SK-N-SH (cell line): ENCODE measurements around the gene TSPAN31.

ENCODE experiments used
- EP300 ChIP-seq, 2 experiments: IDR thresholded peaks; 2 replicates each; pipeline versions ENCODE4 v1.4.0 to v1.6.1; 2012; ENCODE audit warnings: borderline replicate concordance in 1 of 2, low read depth in 1 of 2, low read length in 1 of 2
- EZH2phosphoT487 ChIP-seq: fragments of 200-600 bp; sonication (generic); IDR thresholded peaks from 2 replicates; pipeline ENCODE4 v1.6.1; 2017; ENCODE audit warnings: low read depth, mixed run types, mild to moderate bottlenecking, antibody characterized with exemption, moderate library complexity, borderline replicate concordance
- GABPA ChIP-seq: IDR thresholded peaks from 2 replicates; pipeline ENCODE4 v1.4.0; 2012; ENCODE audit warnings: low read depth, mild to moderate bottlenecking
- MXI1 ChIP-seq: IDR thresholded peaks from 2 replicates; pipeline ENCODE4 v1.6.1; 2012; ENCODE audit warnings: mild to moderate bottlenecking, low read depth, low read length, improper control_type of control experiment
- NFIC ChIP-seq: IDR thresholded peaks from 2 replicates; pipeline ENCODE4 v1.4.0; 2012; ENCODE audit warnings: borderline replicate concordance
- POLR2AphosphoS5 ChIP-seq: IDR thresholded peaks from 2 replicates; pipeline ENCODE4 v1.6.1; 2012; ENCODE audit warnings: low read depth, low read length
- RCOR1 ChIP-seq: fragments of 150-350 bp; IDR thresholded peaks from 2 replicates; pipeline ENCODE4 v1.6.1; 2017; ENCODE audit warnings: antibody characterized with exemption, low read length
- TAF1 ChIP-seq: IDR thresholded peaks from 2 replicates; pipeline ENCODE4 v1.6.1; 2012; ENCODE audit warnings: low read depth, mild to moderate bottlenecking, low read length, moderate library complexity, borderline replicate concordance
- TF ChIP-seq, protein P1 (sequence below): fragments of 200-600 bp; sonication (generic); IDR thresholded peaks from 2 replicates; pipeline ENCODE4 v1.6.1; 2017; ENCODE audit warnings: antibody characterized with exemption, mild to moderate bottlenecking, moderate library complexity
- TF ChIP-seq, protein P2 (sequence below): IDR thresholded peaks from 2 replicates; pipeline ENCODE4; 2012

DNA sequence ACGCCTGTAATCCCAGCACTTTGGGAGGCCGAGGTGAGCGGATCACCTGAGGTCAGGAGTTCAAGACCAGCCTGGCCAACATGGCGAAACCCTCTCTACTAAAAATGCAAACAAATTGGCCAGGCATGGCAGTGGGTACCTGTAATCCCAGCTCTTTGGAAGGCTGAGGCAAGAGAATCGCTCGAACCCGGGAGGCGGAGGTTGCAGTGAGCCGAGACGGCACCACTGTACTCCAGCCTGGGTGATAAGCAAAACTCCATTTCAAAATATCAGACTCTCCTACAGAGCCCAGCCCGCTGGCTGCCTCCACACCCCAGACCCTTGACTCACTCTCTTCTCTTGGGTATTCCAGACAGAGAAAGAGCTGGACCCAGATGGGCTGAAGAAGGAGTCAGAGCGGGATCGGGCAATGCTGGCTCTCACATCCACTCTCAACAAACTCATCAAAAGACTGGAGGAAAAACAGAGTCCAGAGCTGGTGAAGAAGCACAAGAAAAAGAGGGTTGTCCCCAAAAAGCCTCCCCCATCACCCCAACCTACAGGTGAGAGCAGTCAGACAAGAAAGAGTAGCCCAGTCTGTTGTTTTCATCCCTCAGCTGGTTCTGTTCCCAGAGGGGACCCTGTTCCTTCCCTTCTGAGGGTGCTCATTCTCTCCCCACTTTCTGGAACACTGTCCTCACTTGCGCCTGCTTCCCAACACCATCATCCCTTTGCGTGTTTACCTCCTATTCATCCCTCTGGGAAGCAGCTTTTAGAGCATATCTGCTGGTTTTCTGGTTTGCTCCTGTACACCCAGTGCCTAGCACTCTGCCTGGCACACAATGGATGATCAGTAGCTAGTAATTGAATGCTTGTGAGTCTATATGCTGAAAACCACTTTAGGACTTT is 26.0 kb upstream of the TSPAN31 start:
- no peak for TF ChIP-seq NFIC
- no peak for TF ChIP-seq GABPA
- TF ChIP-seq MXI1, result no peak
- TF ChIP-seq, protein P1, sequence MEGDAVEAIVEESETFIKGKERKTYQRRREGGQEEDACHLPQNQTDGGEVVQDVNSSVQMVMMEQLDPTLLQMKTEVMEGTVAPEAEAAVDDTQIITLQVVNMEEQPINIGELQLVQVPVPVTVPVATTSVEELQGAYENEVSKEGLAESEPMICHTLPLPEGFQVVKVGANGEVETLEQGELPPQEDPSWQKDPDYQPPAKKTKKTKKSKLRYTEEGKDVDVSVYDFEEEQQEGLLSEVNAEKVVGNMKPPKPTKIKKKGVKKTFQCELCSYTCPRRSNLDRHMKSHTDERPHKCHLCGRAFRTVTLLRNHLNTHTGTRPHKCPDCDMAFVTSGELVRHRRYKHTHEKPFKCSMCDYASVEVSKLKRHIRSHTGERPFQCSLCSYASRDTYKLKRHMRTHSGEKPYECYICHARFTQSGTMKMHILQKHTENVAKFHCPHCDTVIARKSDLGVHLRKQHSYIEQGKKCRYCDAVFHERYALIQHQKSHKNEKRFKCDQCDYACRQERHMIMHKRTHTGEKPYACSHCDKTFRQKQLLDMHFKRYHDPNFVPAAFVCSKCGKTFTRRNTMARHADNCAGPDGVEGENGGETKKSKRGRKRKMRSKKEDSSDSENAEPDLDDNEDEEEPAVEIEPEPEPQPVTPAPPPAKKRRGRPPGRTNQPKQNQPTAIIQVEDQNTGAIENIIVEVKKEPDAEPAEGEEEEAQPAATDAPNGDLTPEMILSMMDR, result no peak
- no peak for TF ChIP-seq EP300 (IDR thresholded peaks at IDR 0.05; ENCODE audit: borderline replicate concordance in 1 of 2, low read depth in 1 of 2, low read length in 1 of 2)
- TF ChIP-seq EZH2phosphoT487, result no peak
- TF ChIP-seq, protein P2, sequence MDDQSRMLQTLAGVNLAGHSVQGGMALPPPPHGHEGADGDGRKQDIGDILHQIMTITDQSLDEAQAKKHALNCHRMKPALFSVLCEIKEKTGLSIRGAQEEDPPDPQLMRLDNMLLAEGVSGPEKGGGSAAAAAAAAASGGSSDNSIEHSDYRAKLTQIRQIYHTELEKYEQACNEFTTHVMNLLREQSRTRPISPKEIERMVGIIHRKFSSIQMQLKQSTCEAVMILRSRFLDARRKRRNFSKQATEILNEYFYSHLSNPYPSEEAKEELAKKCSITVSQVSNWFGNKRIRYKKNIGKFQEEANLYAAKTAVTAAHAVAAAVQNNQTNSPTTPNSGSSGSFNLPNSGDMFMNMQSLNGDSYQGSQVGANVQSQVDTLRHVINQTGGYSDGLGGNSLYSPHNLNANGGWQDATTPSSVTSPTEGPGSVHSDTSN, result no peak
- TF ChIP-seq TAF1, result no peak
- TF ChIP-seq RCOR1, result no peak
- no peak for TF ChIP-seq POLR2AphosphoS5
